OCI-LY3 (cell line): Measurements from ENCODE around the gene USP32.

ENCODE experiments used
- H2AFZ ChIP-seq: fragments of 200-600, 300-600 bp; shearing (Covaris generic); 2 replicates; pipeline ENCODE4 v1.6.0; 2014; ENCODE audit warnings: antibody characterized with exemption, low read depth, low read length
- H3K27ac ChIP-seq: fragments of 200-600, 300-600 bp; sonication (generic); 2 replicates; pipeline ENCODE4 v1.5.1; 2014; ENCODE audit warnings: mild to moderate bottlenecking, low read length, moderate library complexity, mixed read lengths
- H3K27me3 ChIP-seq: fragments of 200-600, 300-600 bp; sonication (generic); 2 replicates; pipeline ENCODE4 v1.6.1; 2014; ENCODE audit warnings: low read depth, low read length, mixed read lengths
- H3K36me3 ChIP-seq: fragments of 200-600, 300-600 bp; sonication (generic); replicated peaks from 2 replicates; pipeline ENCODE3; 2014; ENCODE audit warnings: low read depth, low read length, mixed read lengths
- H3K4me1 ChIP-seq: fragments of 300-600, 200-600 bp; sonication (generic); 2 replicates; pipeline ENCODE4 v1.6.1; 2014; ENCODE audit warnings: low read length, mixed read lengths
- H3K4me2 ChIP-seq: fragments of 200-600, 300-600 bp; sonication (generic); 2 replicates; pipeline ENCODE4 v1.6.1; 2014; ENCODE audit warnings: low read length, mixed read lengths
- H3K4me3 ChIP-seq: fragments of 300-600, 200-600 bp; sonication (generic); 2 replicates; pipeline ENCODE4 v1.5.1; 2014; ENCODE audit warnings: antibody characterized with exemption, mild to moderate bottlenecking, low read length, moderate library complexity
- H3K79me2 ChIP-seq: fragments of 300-600, 200-600 bp; shearing (Covaris generic); 2 replicates; pipeline ENCODE4 v1.6.1; 2014; ENCODE audit warnings: mild to moderate bottlenecking, low read length, mixed read lengths
- H3K9ac ChIP-seq: fragments of 300-600, 200-600 bp; shearing (Covaris generic); 2 replicates; pipeline ENCODE4 v1.6.0; 2014; ENCODE audit warnings: mild to moderate bottlenecking, low read length, moderate library complexity
- H3K9me3 ChIP-seq: fragments of 200-600, 300-600 bp; shearing (Covaris generic); 2 replicates; pipeline ENCODE4 v1.6.1; 2014; ENCODE audit warnings: low read length, mixed read lengths; ENCODE audit not compliant: insufficient read depth
- H4K20me1 ChIP-seq: fragments of 200-600, 300-600 bp; sonication (generic); 2 replicates; pipeline ENCODE4 v1.6.1; 2016; ENCODE audit warnings: low read length, mixed read lengths; ENCODE audit not compliant: insufficient read depth
- EZH2phosphoT487 ChIP-seq: fragments of 200-600 bp; shearing (Covaris generic); IDR thresholded peaks from 2 replicates; pipeline ENCODE4 v1.6.1; 2018; ENCODE audit warnings: antibody characterized with exemption, mixed run types, low read depth
- TF ChIP-seq, protein P1 (sequence below): fragments of 200-600, 300-600 bp; sonication (generic); IDR thresholded peaks from 2 replicates; pipeline ENCODE4 v1.5.1; 2014; ENCODE audit warnings: antibody characterized with exemption, low read length, low read depth

The USP32 gene

DNA sequence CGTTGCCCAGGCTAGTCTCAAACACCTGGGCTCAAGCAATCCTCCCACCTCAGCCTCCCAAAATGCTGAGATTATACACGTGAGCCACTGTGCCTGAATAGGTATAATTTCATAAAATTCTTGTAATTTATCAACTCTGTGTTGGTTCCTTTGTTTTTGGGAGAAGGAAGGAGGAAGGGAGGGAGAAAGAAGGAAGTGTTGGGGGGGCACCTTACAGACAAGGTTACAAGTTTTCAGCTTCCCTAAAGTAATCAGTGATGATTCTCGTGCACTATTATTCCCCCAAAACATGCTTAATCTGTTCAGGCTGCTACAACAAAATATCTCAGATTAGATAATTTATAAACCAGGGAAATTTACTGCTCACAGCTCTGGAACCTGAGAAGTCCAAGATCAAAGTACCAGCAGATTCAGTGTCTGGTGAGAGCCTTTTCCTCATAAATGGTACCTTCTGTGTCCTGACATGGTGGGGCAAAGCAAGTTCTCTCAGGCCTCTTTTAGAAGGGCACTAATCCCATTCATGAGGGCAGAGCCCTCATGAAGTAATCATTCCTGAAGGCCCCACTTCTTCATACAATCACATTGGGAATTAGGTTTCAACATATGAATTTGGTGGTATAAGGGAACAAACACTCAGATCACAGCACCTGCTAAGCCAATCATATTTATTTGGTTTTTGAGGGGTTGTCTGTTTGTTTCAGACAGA is 28.1 kb downstream of the USP32 start:
- Histone ChIP-seq H2AFZ (no peak overlapping the region), H3K36me3 (no peaks in the 10 kb centered on the region), H3K4me3 (no peak overlapping the region), H3K4me1 (no peaks in the 10 kb centered on the region), H3K27me3 (no peaks in the 10 kb centered on the region), H3K27ac (no peak overlapping the region), H4K20me1 (peaks cover 3% of the 10 kb centered on the region; the same call in 1 of the 2 replicates), H3K9me3 (no peaks in the 10 kb centered on the region), H3K9ac (no peak overlapping the region), H3K4me2 (no peak overlapping the region), H3K79me2 (peaks cover 8% of the 10 kb centered on the region)
- no peak for TF ChIP-seq EZH2phosphoT487
- TF ChIP-seq, protein P1, sequence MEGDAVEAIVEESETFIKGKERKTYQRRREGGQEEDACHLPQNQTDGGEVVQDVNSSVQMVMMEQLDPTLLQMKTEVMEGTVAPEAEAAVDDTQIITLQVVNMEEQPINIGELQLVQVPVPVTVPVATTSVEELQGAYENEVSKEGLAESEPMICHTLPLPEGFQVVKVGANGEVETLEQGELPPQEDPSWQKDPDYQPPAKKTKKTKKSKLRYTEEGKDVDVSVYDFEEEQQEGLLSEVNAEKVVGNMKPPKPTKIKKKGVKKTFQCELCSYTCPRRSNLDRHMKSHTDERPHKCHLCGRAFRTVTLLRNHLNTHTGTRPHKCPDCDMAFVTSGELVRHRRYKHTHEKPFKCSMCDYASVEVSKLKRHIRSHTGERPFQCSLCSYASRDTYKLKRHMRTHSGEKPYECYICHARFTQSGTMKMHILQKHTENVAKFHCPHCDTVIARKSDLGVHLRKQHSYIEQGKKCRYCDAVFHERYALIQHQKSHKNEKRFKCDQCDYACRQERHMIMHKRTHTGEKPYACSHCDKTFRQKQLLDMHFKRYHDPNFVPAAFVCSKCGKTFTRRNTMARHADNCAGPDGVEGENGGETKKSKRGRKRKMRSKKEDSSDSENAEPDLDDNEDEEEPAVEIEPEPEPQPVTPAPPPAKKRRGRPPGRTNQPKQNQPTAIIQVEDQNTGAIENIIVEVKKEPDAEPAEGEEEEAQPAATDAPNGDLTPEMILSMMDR: no peak

DNA sequence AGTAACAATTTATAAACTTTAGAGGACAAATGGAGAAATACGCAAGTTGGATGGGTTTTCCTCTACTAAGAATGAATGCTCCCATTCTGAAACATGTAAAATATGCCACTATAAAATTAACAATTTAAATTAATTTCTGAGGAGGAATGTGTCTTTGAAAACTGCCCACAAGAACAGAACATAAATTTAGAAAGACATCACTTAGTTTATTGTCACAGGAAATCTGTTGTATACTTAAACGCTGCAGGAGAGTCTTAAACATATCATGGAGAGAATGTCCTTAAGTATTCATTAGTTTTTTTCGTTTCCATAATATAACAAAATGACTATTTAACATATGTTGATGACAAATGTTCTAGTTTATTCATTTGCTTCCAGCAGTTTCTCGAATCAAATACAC is 29.6 kb downstream of the USP32 start:
- H3K9me3 ChIP-seq: no peaks in the 10 kb centered on the region
- H3K9ac ChIP-seq: no peak overlapping the region
- TF ChIP-seq, protein P1: no peak
- no peak for TF ChIP-seq EZH2phosphoT487
- H3K27ac ChIP-seq: no peak overlapping the region
- no peaks in the 10 kb centered on the region for H3K4me1 ChIP-seq
- no peaks in the 10 kb centered on the region for H3K27me3 ChIP-seq
- no peak overlapping the region for H3K4me2 ChIP-seq
- H3K79me2 ChIP-seq: peaks cover 5% of the 10 kb centered on the region
- H2AFZ ChIP-seq: no peak overlapping the region
- no peaks in the 10 kb centered on the region for H3K36me3 ChIP-seq
- H4K20me1 ChIP-seq: peaks cover 3% of the 10 kb centered on the region; the same call in 1 of the 2 replicates
- no peak overlapping the region for H3K4me3 ChIP-seq

- H3K79me2 ChIP-seq: peaks cover under 1% of the 10 kb centered on the region
- no peak overlapping the region for H2AFZ ChIP-seq
- no peaks in the 10 kb centered on the region for H3K9me3 ChIP-seq
- no peak overlapping the region for H3K27ac ChIP-seq
- H3K4me2 ChIP-seq: no peak overlapping the region
- no peaks in the 10 kb centered on the region for H3K27me3 ChIP-seq
- H3K4me3 ChIP-seq: no peak overlapping the region
- TF ChIP-seq EZH2phosphoT487: no peak
- TF ChIP-seq, protein P1: no peak
- H4K20me1 ChIP-seq: peaks cover 3% of the 10 kb centered on the region; the same call in 1 of the 2 replicates
- no peaks in the 10 kb centered on the region for H3K36me3 ChIP-seq
- H3K4me1 ChIP-seq: no peaks in the 10 kb centered on the region
- H3K9ac ChIP-seq: no peak overlapping the region
Measured at GRCh38 chr17:60361889-60362288, 30.0 kb downstream of the USP32 start.

DNA sequence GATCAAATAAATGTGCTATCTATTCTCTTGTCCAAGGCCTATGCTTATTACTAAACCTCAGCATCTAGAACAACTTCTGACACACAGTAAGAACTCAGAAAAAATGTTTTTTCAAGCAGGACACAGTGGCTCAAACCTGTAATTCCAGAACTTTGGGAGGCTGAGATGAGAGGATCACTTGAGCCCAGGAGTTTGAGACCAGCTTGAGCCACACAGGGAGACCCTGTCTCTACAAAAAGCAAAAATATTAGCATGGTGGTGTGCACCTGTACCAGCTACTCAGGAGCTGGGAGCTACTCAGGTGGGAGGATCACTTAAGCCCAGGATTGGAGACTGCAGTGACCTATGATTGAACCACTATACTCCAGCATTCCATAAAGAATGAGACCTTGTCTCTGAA is 32.5 kb downstream of the USP32 start:
- Histone ChIP-seq H2AFZ (no peak overlapping the region), H3K27me3 (no peaks in the 10 kb centered on the region), H3K79me2 (peaks cover 3% of the 10 kb centered on the region), H4K20me1 (peaks cover 3% of the 10 kb centered on the region; the same call in 1 of the 2 replicates), H3K4me3 (no peak overlapping the region), H3K36me3 (no peaks in the 10 kb centered on the region), H3K4me1 (peaks cover 7% of the 10 kb centered on the region), H3K9me3 (no peaks in the 10 kb centered on the region), H3K4me2 (no peak overlapping the region), H3K27ac (no peak overlapping the region), H3K9ac (no peak overlapping the region)
- TF ChIP-seq EZH2phosphoT487: no peak
- TF ChIP-seq, protein P1: no peak
